Activated T-cell treated with anti-CD3 and anti-CD28 coated beads, Interleukin-2, amount 50 U/mL, for 4 hours (primary cell): ENCODE data around the gene IFNA5. TPM values are rescaled to one million over a fixed set of nuclear protein-coding genes. Genes with fewer than 3 reads are reported as not detected.

ENCODE experiments used
- ATAC-seq, 2 donors: fragments of 200-7000 bp; cut with Tn5 transposase; one replicate each; pipeline ENCODE4 v1.10.0; 2021
- DNase-seq: peaks from one replicate; pipeline ENCODE4 v3.0.0-alpha.2; 2020
- H3K27me3 Mint-ChIP-seq: one replicate; pipeline ENCODE4 v1.8.0; 2021; ENCODE audit warnings: low read depth, mixed read lengths
- H3K36me3 Mint-ChIP-seq: one replicate; pipeline ENCODE4 v1.8.0; 2022; ENCODE audit warnings: mixed read lengths; ENCODE audit not compliant: insufficient read depth
- H3K4me1 Mint-ChIP-seq: one replicate; pipeline ENCODE4 v1.8.0; 2021; ENCODE audit warnings: low read depth, mixed read lengths
- H3K4me3 Mint-ChIP-seq: one replicate; pipeline ENCODE4 v1.8.0; 2021; ENCODE audit warnings: mild to moderate bottlenecking, moderate library complexity, mixed read lengths
- H3K9me3 Mint-ChIP-seq: one replicate; pipeline ENCODE4 v1.8.0; 2021; ENCODE audit warnings: mixed read lengths
- total RNA-seq, 3 donors: library from RNA; stranded (reverse); gene quantifications; one replicate each; pipeline ENCODE4 v1.2.1, GENCODE V29; 2021

Gene IFNA5
- total RNA-seq, 3 donors from 2014 or later, result not detected

DNA sequence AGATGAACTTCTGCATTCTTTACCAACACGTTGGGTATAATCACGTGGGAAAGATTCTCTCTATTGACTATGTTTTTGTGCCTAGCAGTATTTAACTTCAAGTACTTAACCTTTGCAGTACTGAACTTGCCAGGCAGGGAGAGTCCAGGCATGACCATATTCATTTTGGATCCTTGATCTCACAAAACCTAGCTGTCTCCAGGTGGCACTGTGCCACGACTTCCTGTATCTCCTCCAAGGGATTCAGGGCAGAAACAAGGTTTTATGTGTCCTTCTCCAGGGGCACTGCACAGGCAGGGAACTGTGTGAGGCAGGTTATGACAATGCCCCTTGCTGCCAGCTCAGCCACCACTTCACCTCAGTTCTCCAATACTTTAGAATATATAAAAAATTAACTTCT, 11.7 kb upstream of the IFNA5 start:
- no peak for ATAC-seq
- Mint-ChIP-seq H3K36me3 (peaks cover 4% of the 10 kb centered on the region), H3K27me3 (no peaks in the 10 kb centered on the region), H3K4me1 (no peaks in the 10 kb centered on the region), H3K9me3 (no peaks in the 10 kb centered on the region), H3K4me3 (no peak overlapping the region)
- DNase-seq, result no peak

DNA sequence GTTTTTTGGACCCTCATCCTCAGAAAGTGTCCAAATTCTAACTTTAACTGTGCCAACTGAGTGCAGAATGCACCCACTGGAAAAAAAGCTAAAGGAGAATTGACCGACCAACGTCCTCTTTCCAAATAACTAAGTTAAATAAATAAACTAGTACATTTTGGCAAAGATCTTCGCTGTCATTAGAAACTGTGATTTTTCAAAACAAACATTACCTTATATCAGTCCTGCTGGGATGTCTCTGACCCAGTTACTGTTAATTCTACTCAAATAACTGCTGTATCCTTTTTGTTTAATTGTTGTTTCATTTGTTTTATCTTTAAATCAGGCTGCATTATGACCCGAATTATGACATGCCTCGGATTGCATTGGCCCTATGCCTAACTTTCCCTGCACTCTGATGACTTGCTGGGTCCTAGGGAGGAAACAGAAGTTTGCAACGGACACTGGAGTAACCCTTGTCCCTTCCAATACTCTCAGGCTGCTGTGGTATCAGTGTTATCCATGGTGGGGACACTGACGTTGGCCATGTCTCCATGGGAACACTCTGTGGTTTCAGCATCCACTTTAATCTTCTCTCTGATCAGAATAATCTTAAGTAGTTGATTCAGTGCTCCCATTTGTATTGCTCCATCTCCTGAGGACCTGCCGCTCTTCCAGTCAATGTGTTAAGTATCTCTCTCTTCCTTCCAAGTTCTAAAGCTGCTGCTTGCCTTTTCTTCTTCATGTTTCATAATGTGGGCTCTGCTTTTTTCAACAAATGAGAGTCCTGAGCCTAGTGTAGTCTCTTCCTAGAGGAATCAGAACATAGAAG, 11.1 kb upstream of the IFNA5 start:
- no peaks in the 10 kb centered on the region for H3K9me3 Mint-ChIP-seq
- H3K27me3 Mint-ChIP-seq, result peaks cover 3% of the 10 kb centered on the region
- H3K4me3 Mint-ChIP-seq, result no peak overlapping the region
- no peaks in the 10 kb centered on the region for H3K4me1 Mint-ChIP-seq
- DNase-seq (no peak), ATAC-seq (no peak)
- H3K36me3 Mint-ChIP-seq, result peaks cover 2% of the 10 kb centered on the region

DNA sequence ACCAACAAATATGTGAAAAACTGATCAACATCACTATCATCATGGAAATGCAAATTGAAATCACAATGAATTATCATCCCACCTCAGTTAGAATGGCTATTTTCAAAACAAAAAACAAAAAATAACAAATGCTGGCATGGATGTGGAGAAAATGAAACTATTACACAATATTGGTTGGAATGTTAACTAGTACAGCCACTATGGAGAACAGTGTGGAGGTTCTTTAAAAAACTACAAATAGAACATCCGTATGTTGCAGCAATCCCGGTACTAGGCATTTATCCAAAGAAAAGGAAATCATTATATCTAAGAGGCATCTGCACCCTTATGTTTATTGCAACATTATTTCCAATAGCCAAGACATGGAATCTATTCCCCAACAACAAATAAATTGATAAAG, 9.0 kb upstream of the IFNA5 start:
- Mint-ChIP-seq H3K4me3 (no peak overlapping the region), H3K27me3 (peaks cover 5% of the 10 kb centered on the region), H3K9me3 (no peaks in the 10 kb centered on the region), H3K36me3 (no peaks in the 10 kb centered on the region), H3K4me1 (no peaks in the 10 kb centered on the region)
- DNase-seq (no peak), ATAC-seq (no peak)

DNA sequence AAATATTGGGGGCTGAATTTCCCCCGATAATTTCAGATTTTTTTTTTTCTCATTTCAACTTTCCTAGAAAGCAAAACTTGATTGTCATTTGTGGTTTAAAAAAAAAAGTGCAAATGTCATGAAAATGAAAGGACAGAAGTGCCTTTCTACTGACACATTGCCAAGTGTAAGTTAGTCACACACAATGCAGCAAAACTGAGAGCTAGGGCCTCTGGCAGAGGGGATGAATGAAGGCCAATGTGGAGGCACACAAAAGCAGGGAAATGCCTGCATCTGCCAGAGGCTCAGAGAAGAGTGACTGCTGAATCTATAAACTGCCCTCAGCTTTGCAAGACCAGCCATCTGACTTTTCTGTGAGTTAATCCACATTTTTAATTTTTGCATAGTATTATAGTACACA, 6.8 kb upstream of the IFNA5 start:
- H3K4me1 Mint-ChIP-seq, result no peaks in the 10 kb centered on the region
- no peaks in the 10 kb centered on the region for H3K36me3 Mint-ChIP-seq
- DNase-seq (no peak), ATAC-seq (no peak)
- H3K27me3 Mint-ChIP-seq, result peaks cover 10% of the 10 kb centered on the region
- H3K9me3 Mint-ChIP-seq, result no peaks in the 10 kb centered on the region
- H3K4me3 Mint-ChIP-seq, result no peak overlapping the region

DNA sequence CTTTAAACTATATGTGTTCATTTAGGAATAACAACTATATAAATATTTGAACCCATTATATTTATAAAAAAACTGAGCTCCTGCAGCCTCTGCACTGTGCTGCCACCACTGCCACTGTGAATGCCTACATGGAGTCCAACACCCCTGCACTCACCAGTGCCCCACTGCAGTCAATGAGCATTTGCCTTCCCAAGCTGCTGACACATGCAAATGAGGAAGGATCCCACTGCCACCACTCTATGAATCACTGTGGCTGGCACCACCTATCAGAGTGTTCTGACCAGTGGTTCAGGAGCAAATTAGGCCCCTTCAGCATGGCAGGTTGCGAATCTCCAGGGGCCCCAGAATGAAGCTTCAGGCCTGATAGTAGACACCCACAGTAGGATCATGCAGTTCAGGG, 9.1 kb downstream of the IFNA5 start:
- DNase-seq (no peak), ATAC-seq (no peak)
- Mint-ChIP-seq H3K36me3 (no peaks in the 10 kb centered on the region), H3K4me3 (no peak overlapping the region), H3K4me1 (peaks cover 5% of the 10 kb centered on the region), H3K27me3 (peaks cover 35% of the 10 kb centered on the region), H3K9me3 (no peaks in the 10 kb centered on the region)

DNA sequence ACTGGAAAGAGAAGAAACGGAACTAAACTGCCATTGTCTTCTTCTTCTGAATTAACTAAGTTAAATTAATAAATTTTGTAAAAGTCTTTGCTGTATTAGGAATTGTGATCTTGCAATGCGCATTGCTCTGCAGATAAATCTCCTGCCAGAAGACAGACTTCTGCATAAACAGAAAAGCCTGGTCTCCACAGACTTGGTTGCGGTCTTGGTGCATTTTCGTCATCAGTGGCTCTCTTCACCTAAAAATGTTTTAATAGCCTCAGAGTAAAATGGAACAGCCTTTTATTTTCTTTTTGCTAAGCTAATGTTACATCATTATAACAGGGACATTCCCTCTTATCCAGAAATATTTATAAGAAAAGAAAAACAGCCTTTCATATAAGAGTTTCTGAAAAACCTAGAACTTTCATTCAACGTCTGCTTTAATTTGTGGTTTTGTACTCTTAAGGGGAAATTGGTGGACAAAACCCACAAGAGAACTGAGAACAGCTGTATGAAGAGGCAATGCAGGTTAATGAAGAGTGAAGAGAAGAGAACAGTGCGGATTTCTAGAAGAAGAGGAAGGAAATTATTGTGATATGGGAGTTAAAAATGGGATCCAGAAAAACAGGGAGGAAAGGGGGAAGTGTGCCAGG, 10.1 kb downstream of the IFNA5 start:
- no peaks in the 10 kb centered on the region for H3K36me3 Mint-ChIP-seq
- H3K27me3 Mint-ChIP-seq, result peaks cover 25% of the 10 kb centered on the region
- no peak for ATAC-seq
- no peak for DNase-seq
- H3K4me1 Mint-ChIP-seq, result peaks cover 5% of the 10 kb centered on the region
- H3K4me3 Mint-ChIP-seq, result no peak overlapping the region
- no peaks in the 10 kb centered on the region for H3K9me3 Mint-ChIP-seq

GRCh38 chr9:21294364-21294774, 10.7 kb downstream of the IFNA5 start:
- no peaks in the 10 kb centered on the region for H3K9me3 Mint-ChIP-seq
- peaks cover 5% of the 10 kb centered on the region for H3K4me1 Mint-ChIP-seq
- no peak overlapping the region for H3K4me3 Mint-ChIP-seq
- no peaks in the 10 kb centered on the region for H3K36me3 Mint-ChIP-seq
- ATAC-seq (peak; percentile 40 to 46), DNase-seq (no peak)
- H3K27me3 Mint-ChIP-seq, result peaks cover 19% of the 10 kb centered on the region

DNA sequence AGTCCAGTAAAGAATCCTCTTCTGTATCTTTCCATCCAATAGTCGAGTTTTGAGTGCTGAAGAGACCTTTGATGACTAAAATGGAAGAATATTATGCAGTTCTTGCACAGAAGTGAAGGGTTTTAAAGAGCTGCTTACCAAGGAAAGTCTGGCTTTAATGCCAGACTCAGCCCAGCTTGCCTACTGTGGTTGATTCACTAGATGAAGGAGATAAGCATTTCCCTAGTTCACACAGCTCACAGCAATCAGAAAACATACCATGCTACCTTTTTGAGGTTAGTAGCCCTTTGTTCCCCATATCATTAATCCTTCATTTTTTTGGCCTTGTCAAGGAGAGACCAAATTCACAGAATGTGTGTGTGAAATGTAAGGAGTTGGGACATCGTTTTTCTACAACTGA, 15.3 kb downstream of the IFNA5 start:
- H3K27me3 Mint-ChIP-seq, result peaks cover 30% of the 10 kb centered on the region
- peaks cover under 1% of the 10 kb centered on the region for H3K4me1 Mint-ChIP-seq
- no peak overlapping the region for H3K4me3 Mint-ChIP-seq
- DNase-seq (no peak), ATAC-seq (no peak)
- no peaks in the 10 kb centered on the region for H3K36me3 Mint-ChIP-seq
- no peaks in the 10 kb centered on the region for H3K9me3 Mint-ChIP-seq

GRCh38 chr9:21287280-21287679, 17.8 kb downstream of the IFNA5 start:
- Mint-ChIP-seq H3K4me3 (no peak overlapping the region), H3K4me1 (no peaks in the 10 kb centered on the region), H3K9me3 (no peaks in the 10 kb centered on the region), H3K27me3 (peaks cover 26% of the 10 kb centered on the region), H3K36me3 (no peaks in the 10 kb centered on the region)
- DNase-seq, result no peak
- no peak for ATAC-seq

- H3K4me1 Mint-ChIP-seq, result no peaks in the 10 kb centered on the region
- no peak for ATAC-seq
Observed at GRCh38 chr9:21286659-21287058, 18.5 kb downstream of the IFNA5 start.

GRCh38 chr9:21286099-21286498, 19.0 kb downstream of the IFNA5 start:
- Mint-ChIP-seq H3K36me3 (no peaks in the 10 kb centered on the region), H3K9me3 (no peaks in the 10 kb centered on the region), H3K4me3 (no peak overlapping the region), H3K4me1 (no peaks in the 10 kb centered on the region), H3K27me3 (peaks cover 24% of the 10 kb centered on the region)
- DNase-seq, result no peak
- ATAC-seq, result no peak

More at GRCh38 chr9:21286659-21287058, 18.5 kb downstream of the IFNA5 start:
- no peaks in the 10 kb centered on the region for H3K36me3 Mint-ChIP-seq
- H3K27me3 Mint-ChIP-seq, result peaks cover 23% of the 10 kb centered on the region
- no peak for DNase-seq
- no peak overlapping the region for H3K4me3 Mint-ChIP-seq
- no peaks in the 10 kb centered on the region for H3K9me3 Mint-ChIP-seq

DNA sequence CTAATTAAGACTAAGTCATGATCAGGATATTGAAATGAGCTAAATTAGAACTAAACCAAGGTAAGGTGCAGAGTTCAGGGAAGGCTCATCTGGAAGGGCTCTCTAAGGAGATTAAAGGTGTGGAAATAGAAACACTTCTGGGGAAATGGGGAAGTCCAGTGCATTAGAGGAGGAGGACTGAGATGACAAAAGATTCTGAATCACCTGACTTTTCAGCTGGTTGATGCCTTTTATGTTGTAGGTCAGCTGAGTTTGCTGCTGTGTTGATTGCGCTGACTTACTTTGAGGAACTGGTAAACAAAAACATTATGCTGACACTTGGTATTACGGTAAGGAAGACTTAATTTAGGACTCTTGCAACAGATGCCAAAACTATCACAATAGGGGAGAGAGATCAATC, 23.8 kb downstream of the IFNA5 start:
- no peaks in the 10 kb centered on the region for H3K9me3 Mint-ChIP-seq

DNA sequence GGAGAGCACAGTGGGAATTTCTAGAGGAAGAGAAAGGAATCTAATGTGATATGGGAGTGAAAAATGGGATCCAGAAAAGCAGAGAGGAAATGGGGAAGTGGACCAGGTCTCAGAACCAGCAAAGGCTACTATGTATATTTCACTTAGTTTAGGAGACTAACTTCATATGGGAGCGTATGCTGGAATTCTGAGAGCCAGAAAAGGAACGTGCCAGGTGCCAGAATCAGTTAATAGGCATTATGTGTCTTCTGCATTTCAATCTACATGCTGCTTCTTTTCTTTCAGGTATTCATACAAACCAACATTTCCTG, 36.8 kb downstream of the IFNA5 start:
- H3K4me1 Mint-ChIP-seq, result no peaks in the 10 kb centered on the region
- H3K27me3 Mint-ChIP-seq, result peaks cover 14% of the 10 kb centered on the region
- H3K36me3 Mint-ChIP-seq, result no peaks in the 10 kb centered on the region
- ATAC-seq (no peak), DNase-seq (no peak)
- peaks cover 4% of the 10 kb centered on the region for H3K9me3 Mint-ChIP-seq
- no peak overlapping the region for H3K4me3 Mint-ChIP-seq

More for the DNA sequence above, 23.8 kb downstream of the IFNA5 start:
- no peak overlapping the region for H3K4me3 Mint-ChIP-seq
- DNase-seq (no peak), ATAC-seq (no peak)
- peaks cover 26% of the 10 kb centered on the region for H3K27me3 Mint-ChIP-seq
- H3K36me3 Mint-ChIP-seq, result no peaks in the 10 kb centered on the region
- no peaks in the 10 kb centered on the region for H3K4me1 Mint-ChIP-seq

GRCh38 chr9:21267485-21268346, 37.4 kb downstream of the IFNA5 start:
- Mint-ChIP-seq H3K36me3 (no peaks in the 10 kb centered on the region), H3K4me1 (no peaks in the 10 kb centered on the region), H3K4me3 (no peak overlapping the region), H3K9me3 (peaks cover 4% of the 10 kb centered on the region), H3K27me3 (peaks cover 10% of the 10 kb centered on the region)
- no peak for ATAC-seq
- no peak for DNase-seq
